ENCODE measurements around the gene PLPP3.

DNA sequence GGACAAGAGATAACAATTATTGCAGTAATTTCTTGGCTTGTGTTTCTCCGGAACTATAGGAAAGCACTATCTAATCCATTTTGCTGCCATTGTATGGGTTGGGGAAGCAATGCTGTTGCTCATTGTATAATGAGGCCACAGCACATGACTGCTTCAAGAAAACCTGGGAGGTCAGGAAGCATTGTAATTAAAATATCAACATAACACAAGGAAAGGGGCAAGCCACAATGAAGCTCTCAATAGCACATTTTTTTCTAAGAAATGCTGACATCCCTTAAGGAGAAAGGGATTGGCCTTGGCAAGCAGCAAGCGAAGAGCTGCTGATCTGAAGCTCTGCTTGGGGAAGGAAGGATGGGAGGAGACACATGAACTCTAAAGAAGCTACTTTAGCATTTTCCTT lies 44.0 kb downstream of the PLPP3 start:
- TF ChIP-seq, protein P1, sequence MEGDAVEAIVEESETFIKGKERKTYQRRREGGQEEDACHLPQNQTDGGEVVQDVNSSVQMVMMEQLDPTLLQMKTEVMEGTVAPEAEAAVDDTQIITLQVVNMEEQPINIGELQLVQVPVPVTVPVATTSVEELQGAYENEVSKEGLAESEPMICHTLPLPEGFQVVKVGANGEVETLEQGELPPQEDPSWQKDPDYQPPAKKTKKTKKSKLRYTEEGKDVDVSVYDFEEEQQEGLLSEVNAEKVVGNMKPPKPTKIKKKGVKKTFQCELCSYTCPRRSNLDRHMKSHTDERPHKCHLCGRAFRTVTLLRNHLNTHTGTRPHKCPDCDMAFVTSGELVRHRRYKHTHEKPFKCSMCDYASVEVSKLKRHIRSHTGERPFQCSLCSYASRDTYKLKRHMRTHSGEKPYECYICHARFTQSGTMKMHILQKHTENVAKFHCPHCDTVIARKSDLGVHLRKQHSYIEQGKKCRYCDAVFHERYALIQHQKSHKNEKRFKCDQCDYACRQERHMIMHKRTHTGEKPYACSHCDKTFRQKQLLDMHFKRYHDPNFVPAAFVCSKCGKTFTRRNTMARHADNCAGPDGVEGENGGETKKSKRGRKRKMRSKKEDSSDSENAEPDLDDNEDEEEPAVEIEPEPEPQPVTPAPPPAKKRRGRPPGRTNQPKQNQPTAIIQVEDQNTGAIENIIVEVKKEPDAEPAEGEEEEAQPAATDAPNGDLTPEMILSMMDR (IDR thresholded peaks at IDR 0.05) = no peak
- no peak for TF ChIP-seq POLR2A (IDR thresholded peaks at IDR 0.05)

Measured in lower leg skin (tissue), 3 donors.